Nephron progenitor cell (in vitro differentiated cells): ENCODE measurements around the gene LRCOL1.

Experiments used
- DNase-seq: peaks from one replicate; pipeline ENCODE4 v3.0.0; 2021
- H3K27ac Mint-ChIP-seq: 2 replicates; pipeline ENCODE4 v1.8.0; 2021; ENCODE audit warnings: mild to moderate bottlenecking, moderate library complexity, mixed read lengths
- H3K27me3 Mint-ChIP-seq: 2 replicates; pipeline ENCODE4 v1.8.0; 2021; ENCODE audit warnings: mild to moderate bottlenecking, low read depth, mixed read lengths; ENCODE audit not compliant: poor library complexity
- H3K36me3 Mint-ChIP-seq: 2 replicates; pipeline ENCODE4 v1.8.0; 2021; ENCODE audit warnings: low read depth, mixed read lengths
- H3K4me1 Mint-ChIP-seq: 2 replicates; pipeline ENCODE4 v1.8.0; 2021; ENCODE audit warnings: mixed read lengths
- H3K4me3 Mint-ChIP-seq: 2 replicates; pipeline ENCODE4 v1.8.0; 2021; ENCODE audit warnings: mild to moderate bottlenecking, moderate library complexity, mixed read lengths
- H3K9me3 Mint-ChIP-seq: 2 replicates; pipeline ENCODE4 v1.8.0; 2021; ENCODE audit warnings: mild to moderate bottlenecking, moderate library complexity, mixed read lengths
- TF ChIP-seq, protein P1 (sequence below): fragments of 200-600 bp; sonication (generic); IDR thresholded peaks from 2 replicates; pipeline ENCODE4 v1.5.0; 2021; ENCODE audit warnings: antibody characterized with exemption

The LRCOL1 gene

DNA sequence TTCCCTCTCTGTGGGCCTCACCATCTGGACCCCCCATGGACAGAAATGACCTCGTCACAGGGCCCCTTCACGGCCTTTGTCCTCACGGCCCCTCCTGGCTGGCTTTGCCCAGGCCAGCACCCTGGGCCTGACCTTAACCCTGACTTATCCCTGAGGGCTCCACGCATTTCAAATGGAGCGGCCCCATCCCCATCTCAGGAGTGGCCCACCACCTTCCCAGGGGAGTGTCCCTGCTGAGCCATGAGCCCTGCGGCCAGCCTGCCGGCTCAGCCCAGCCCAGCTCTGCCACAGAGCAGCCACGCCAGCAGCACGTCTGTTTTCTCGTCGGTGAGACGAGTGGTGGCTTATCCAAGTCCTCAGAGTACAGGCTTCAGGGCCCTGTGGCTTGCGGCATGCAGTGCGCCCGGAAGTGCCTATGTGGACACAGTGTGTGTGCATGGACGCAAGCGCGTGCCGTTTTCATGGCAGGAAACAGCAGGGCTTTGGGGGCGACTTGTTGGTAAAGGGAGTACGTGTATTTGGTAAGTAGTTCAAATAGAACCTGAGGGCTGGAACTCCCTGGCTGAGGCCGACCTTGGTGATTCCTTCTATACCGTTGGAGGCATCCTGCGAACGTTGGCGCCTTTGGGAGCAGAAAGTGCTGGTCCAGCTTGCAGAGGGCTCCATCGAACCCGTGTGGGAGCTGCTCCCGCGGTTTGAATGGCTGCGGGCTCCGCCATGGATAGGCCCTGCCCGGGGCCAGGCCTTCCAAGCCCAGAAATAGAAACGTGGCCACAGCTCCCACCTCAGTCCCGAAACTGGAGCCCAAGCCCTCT lies 52.1 kb downstream of the LRCOL1 start:
- Mint-ChIP-seq H3K27me3 (peaks cover 6% of the 10 kb centered on the region), H3K27ac (no peak overlapping the region), H3K9me3 (no peaks in the 10 kb centered on the region), H3K36me3 (no peaks in the 10 kb centered on the region), H3K4me3 (peak overlapping the region; percentile 66), H3K4me1 (peaks cover 13% of the 10 kb centered on the region)
- TF ChIP-seq, protein P1, sequence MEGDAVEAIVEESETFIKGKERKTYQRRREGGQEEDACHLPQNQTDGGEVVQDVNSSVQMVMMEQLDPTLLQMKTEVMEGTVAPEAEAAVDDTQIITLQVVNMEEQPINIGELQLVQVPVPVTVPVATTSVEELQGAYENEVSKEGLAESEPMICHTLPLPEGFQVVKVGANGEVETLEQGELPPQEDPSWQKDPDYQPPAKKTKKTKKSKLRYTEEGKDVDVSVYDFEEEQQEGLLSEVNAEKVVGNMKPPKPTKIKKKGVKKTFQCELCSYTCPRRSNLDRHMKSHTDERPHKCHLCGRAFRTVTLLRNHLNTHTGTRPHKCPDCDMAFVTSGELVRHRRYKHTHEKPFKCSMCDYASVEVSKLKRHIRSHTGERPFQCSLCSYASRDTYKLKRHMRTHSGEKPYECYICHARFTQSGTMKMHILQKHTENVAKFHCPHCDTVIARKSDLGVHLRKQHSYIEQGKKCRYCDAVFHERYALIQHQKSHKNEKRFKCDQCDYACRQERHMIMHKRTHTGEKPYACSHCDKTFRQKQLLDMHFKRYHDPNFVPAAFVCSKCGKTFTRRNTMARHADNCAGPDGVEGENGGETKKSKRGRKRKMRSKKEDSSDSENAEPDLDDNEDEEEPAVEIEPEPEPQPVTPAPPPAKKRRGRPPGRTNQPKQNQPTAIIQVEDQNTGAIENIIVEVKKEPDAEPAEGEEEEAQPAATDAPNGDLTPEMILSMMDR: no peak
- no peak for DNase-seq

- H3K4me3 Mint-ChIP-seq: peak overlapping the region; percentile 39
- H3K4me1 Mint-ChIP-seq: peaks cover 12% of the 10 kb centered on the region
- H3K27ac Mint-ChIP-seq: no peak overlapping the region
- peaks cover 6% of the 10 kb centered on the region for H3K27me3 Mint-ChIP-seq
- H3K36me3 Mint-ChIP-seq: no peaks in the 10 kb centered on the region
- DNase-seq: no peak
- TF ChIP-seq, protein P1: no peak
- H3K9me3 Mint-ChIP-seq: no peaks in the 10 kb centered on the region
These were observed 52.9 kb downstream of the LRCOL1 start for GRCh38 chr12:132557291-132558015.

DNA sequence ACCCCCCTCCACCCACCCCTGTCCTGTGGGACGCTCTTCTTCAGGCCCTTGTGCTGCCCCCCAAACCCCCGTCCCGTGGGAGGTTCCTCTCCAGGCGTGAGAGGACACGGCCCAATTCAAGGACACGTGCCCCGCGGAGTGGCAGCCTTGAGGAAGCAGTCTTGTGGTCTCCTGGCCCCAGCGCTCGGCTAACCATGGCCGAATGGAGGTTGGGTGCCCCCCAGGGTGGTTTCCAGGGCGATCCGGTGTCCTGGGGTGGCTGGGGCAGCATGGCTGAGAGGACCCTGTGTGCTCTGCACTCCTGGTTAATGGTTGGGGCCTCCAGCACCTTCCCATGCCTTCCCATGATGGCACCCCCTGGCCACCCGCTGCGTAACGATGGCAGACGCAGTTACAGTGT lies 53.6 kb downstream of the LRCOL1 start:
- no peak for DNase-seq
- peaks cover 12% of the 10 kb centered on the region for H3K4me1 Mint-ChIP-seq
- H3K9me3 Mint-ChIP-seq: no peaks in the 10 kb centered on the region
- H3K4me3 Mint-ChIP-seq: no peak overlapping the region
- TF ChIP-seq, protein P1: no peak
- no peak overlapping the region for H3K27ac Mint-ChIP-seq
- no peaks in the 10 kb centered on the region for H3K36me3 Mint-ChIP-seq
- peaks cover 6% of the 10 kb centered on the region for H3K27me3 Mint-ChIP-seq

- Mint-ChIP-seq H3K27me3 (peaks cover 6% of the 10 kb centered on the region), H3K36me3 (no peaks in the 10 kb centered on the region), H3K27ac (no peak overlapping the region), H3K4me1 (peaks cover 9% of the 10 kb centered on the region), H3K9me3 (no peaks in the 10 kb centered on the region), H3K4me3 (no peak overlapping the region)
- TF ChIP-seq, protein P1: no peak
- no peak for DNase-seq
These were observed 54.2 kb downstream of the LRCOL1 start for GRCh38 chr12:132556216-132556615.

- Mint-ChIP-seq H3K4me1 (peaks cover 7% of the 10 kb centered on the region), H3K9me3 (no peaks in the 10 kb centered on the region), H3K27me3 (peaks cover 7% of the 10 kb centered on the region), H3K36me3 (no peaks in the 10 kb centered on the region), H3K4me3 (no peak overlapping the region), H3K27ac (no peak overlapping the region)
- TF ChIP-seq, protein P1: no peak
- no peak for DNase-seq
These were observed 54.7 kb downstream of the LRCOL1 start for GRCh38 chr12:132555686-132556085.
